Ascending aorta (tissue), 2 donors: ENCODE measurements around the gene SEC16B. TPM values are rescaled to one million over a fixed set of nuclear protein-coding genes. Genes with fewer than 3 reads are reported as not detected.
"Not testable (repeated sequence)": the region's sequence is repeated elsewhere in the genome, so short reads cannot be mapped to it uniquely, and the experiment has no call there.

ENCODE experiments used
- DNase-seq, 2 donors: peaks; one replicate each; pipeline ENCODE4 v3.0.0-alpha.2; 2019; ENCODE audit warnings: low spot score in 2 of 2
- H3K27ac ChIP-seq, 2 donors: fragments of 200-600 bp; sonication (generic); one replicate each; pipeline ENCODE4 v1.5.1; 2016 to 2017; ENCODE audit warnings: mild to moderate bottlenecking in 1 of 2
- H3K27me3 ChIP-seq: fragments of 200-600 bp; sonication (generic); one replicate; pipeline ENCODE4 v1.5.1; 2017
- H3K36me3 ChIP-seq, 2 donors: fragments of 200-600 bp; sonication (generic); one replicate each; pipeline ENCODE4 v1.5.1; 2016
- H3K4me1 ChIP-seq, 2 donors: fragments of 200-600 bp; sonication (generic); one replicate each; pipeline ENCODE4 v1.5.1; 2016 to 2017; ENCODE audit warnings: mild to moderate bottlenecking in 1 of 2
- H3K4me3 ChIP-seq, 2 donors: fragments of 200-600 bp; sonication (generic); one replicate each; pipeline ENCODE4 v1.5.1; 2016 to 2017; ENCODE audit warnings: mild to moderate bottlenecking in 1 of 2
- H3K9me3 ChIP-seq, 2 donors: fragments of 200-600 bp; sonication (generic); one replicate each; pipeline ENCODE4 v1.5.1; 2016
- intact Hi-C: fragments of 100-400 bp; cut with DNase I; formaldehyde crosslinking; loops from one replicate; pipeline ENCODE4 v1.15.1; 2023
- total RNA-seq: library from RNA; depleted of rRNA; stranded (reverse); fragments of >200 nt; gene quantifications from one replicate; pipeline ENCODE4 v1.1.0, GENCODE V29; 2016
- TF ChIP-seq, protein P1 (sequence below), 3 experiments: fragments of 200-600 bp in 2 of 3; fragments of 450-650 bp in 1 of 3; sonication (generic) in 2 of 3; IDR thresholded peaks; one replicate each; pipeline ENCODE4 v1.5.1; 2016 to 2019; ENCODE audit warnings: antibody characterized with exemption in 3 of 3, mild to moderate bottlenecking in 1 of 3, moderate library complexity in 1 of 3

The SEC16B gene
- total RNA-seq, 1 donor from 2014 or later, result 8.6 TPM

DNA sequence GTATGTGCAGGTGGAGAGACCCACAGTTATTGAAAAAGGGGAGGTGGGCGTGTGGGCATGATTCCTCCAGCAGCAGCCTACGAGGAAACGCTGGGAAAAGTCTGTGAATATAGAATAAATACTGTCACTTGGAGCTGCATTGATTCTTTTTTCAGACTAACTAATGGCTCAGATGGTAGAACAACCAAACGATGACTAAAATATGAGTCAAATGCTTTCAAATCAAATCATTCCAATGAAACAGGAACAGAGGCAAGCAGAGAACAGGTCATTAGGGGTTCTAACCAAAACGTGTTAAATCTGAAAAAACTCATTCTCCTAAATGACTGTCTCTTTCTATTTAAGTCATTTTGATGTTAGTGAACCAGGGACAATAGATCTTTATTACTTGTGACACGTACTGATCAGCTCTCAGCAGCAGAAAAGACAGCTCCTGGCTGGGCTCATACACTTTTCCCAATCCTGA is 35.1 kb upstream of the SEC16B start:
- intact Hi-C loops, result no loop called here
- TF ChIP-seq, protein P1, sequence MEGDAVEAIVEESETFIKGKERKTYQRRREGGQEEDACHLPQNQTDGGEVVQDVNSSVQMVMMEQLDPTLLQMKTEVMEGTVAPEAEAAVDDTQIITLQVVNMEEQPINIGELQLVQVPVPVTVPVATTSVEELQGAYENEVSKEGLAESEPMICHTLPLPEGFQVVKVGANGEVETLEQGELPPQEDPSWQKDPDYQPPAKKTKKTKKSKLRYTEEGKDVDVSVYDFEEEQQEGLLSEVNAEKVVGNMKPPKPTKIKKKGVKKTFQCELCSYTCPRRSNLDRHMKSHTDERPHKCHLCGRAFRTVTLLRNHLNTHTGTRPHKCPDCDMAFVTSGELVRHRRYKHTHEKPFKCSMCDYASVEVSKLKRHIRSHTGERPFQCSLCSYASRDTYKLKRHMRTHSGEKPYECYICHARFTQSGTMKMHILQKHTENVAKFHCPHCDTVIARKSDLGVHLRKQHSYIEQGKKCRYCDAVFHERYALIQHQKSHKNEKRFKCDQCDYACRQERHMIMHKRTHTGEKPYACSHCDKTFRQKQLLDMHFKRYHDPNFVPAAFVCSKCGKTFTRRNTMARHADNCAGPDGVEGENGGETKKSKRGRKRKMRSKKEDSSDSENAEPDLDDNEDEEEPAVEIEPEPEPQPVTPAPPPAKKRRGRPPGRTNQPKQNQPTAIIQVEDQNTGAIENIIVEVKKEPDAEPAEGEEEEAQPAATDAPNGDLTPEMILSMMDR (IDR thresholded peaks at IDR 0.05), result no peak
- no peak for DNase-seq
- H3K9me3 ChIP-seq, result no peaks in the 10 kb centered on the region
- no peak overlapping the region for H3K27ac ChIP-seq
- no peaks in the 10 kb centered on the region for H3K27me3 ChIP-seq
- no peaks in the 10 kb centered on the region for H3K4me1 ChIP-seq
- H3K36me3 ChIP-seq, result peaks cover 0 to 11% of the 10 kb centered on the region in 2 donors
- H3K4me3 ChIP-seq, result no peak overlapping the region

DNA sequence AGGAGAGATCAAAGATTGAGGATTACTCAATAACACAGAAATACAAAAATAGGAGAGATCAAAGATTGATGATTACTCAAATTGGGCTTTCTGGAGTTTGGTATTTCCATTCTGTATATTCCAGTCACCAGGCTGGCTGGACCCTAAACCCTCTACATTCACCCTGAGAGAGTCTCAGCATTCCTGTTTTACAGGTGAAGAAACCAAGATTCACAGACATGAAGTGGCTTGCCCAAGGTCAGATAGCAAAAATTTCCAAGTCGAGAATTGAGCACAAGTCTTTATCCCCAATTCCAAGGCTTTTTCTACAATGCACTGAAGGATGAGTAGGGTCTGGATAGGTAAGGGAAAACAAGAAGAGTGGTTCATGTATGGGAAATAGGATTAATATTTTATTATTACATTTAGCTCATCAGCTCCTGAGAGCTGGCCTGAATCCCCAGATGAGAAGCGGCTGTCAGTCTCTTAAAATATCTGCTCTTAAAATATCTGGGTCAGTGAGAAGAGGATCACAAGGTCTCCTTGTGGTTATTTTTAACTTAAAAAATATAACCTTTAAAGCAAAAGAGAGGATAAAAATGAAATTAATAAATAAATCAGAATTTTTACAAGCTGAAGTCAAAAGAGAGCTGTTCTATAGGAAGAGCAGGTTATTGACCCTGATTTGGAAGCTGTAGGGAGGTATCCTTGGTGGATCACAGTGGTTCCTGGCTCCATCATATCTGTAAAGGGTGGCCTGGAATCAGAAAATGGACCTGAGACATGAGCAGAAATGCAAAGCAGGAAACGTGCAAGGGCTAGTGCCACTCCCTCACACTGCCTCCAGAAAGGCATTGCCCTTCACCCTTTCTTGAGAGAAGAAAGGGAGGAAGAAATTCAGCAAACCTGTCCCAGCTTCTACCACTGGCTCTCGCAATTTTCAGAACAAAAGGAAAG is 29.1 kb upstream of the SEC16B start:
- H3K27me3 ChIP-seq, result no peaks in the 10 kb centered on the region
- H3K4me1 ChIP-seq, result no peaks in the 10 kb centered on the region
- TF ChIP-seq, protein P1 (IDR thresholded peaks at IDR 0.05), result no peak
- no peak for DNase-seq
- no peak overlapping the region for H3K4me3 ChIP-seq
- intact Hi-C loops, result no loop called here
- no peak overlapping the region for H3K27ac ChIP-seq
- no peaks in the 10 kb centered on the region for H3K36me3 ChIP-seq
- H3K9me3 ChIP-seq, result no peaks in the 10 kb centered on the region

DNA sequence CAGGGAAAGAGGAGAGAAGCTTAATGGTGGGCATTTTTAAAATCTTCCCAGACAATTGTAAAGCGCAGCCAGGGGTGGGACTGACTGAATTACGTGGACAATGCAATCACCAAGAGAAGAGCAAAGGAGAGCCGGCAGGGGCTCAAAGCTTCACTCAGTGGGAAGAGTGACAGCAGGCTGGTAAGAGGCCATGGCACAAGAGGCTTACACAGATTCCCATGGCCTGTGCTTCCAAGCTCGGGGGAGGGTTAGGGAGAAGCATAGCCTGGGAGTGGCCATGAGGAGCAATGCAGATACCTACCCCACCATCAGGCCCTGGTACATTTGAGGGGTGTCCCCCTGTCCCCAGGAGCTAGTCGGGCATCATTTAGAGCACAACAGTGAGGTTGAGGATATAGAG is 27.1 kb upstream of the SEC16B start:
- no peak overlapping the region for H3K4me3 ChIP-seq
- H3K27me3 ChIP-seq, result no peaks in the 10 kb centered on the region
- TF ChIP-seq, protein P1 (IDR thresholded peaks at IDR 0.05), result no peak
- H3K9me3 ChIP-seq, result no peaks in the 10 kb centered on the region
- no peak for DNase-seq
- H3K4me1 ChIP-seq, result no peaks in the 10 kb centered on the region
- no peaks in the 10 kb centered on the region for H3K36me3 ChIP-seq
- no peak overlapping the region for H3K27ac ChIP-seq
- intact Hi-C loops, result no loop called here

DNA sequence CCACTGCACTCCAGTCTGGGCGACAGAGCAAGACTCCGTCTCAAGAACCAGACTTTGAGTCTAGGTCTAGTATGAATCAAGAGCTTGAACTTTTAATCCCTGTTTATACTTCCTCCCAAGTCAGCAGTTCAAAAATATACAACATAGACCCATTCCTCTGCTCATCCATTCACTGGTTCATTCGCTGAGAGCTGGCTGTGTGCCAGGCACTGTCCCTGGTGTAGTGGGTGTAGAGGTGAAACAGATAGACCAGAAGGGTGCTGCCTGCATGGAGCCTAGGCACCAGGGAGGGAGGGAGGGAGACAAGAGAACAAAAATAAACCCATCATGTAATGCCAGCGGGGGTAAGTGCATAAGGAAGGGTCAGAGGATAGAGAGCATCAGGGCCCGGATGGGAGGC is 25.5 kb upstream of the SEC16B start:
- Histone ChIP-seq H3K27ac (no peak overlapping the region), H3K9me3 (no peaks in the 10 kb centered on the region), H3K4me1 (no peaks in the 10 kb centered on the region), H3K27me3 (no peaks in the 10 kb centered on the region), H3K36me3 (peaks cover 0 to 4% of the 10 kb centered on the region in 2 donors), H3K4me3 (no peak overlapping the region)
- TF ChIP-seq, protein P1 (IDR thresholded peaks at IDR 0.05), result no peak
- intact Hi-C loops, result no loop called here
- no peak for DNase-seq

DNA sequence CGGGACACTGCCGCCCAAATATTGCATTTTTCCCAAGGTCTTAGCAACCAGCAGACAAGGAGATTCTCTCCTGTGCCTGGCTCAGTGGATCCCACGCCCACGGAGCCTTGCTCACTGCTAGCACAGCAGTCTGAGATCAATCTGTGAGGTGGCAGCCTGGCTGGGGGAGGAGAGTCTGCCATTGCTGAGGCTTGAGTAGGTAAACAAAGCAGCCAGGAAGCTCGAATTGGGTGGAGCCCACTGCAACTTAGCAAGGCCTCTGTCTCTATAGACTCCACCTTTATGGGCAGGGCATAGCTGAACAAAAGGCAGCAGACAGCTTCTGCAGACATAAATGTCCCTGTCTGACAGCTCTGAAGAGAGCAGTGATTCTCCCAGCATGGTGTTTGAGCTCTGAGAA is 16.4 kb upstream of the SEC16B start:
- intact Hi-C loops, H3K27ac ChIP-seq: not testable (repeated sequence)
- peaks cover 0 to 14% of the 10 kb centered on the region in 2 donors for H3K4me1 ChIP-seq

DNA sequence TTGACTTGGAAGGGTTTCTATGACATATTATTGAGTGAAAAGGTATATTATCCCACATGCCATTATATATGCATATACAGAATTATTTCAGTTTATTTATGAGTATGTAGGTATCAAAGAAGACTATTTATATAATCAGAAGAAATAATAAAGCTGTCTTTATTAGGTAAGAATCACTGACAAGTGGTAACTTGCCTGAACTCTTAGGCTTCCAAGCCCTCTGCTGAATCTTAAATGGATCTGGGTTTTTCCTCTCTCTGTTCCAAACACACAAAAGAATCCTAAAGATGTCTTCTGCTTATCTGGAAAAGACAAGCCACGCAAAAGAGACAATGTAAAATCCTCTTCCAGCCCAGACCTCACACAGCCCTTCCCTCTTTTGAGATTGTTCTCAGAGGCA is 14.9 kb upstream of the SEC16B start:
- DNase-seq, result no peak
- Histone ChIP-seq H3K9me3 (no peaks in the 10 kb centered on the region), H3K27ac (peak overlapping the region; percentile 40 to 72), H3K36me3 (no peaks in the 10 kb centered on the region), H3K4me3 (no peak overlapping the region), H3K4me1 (peaks cover 0 to 14% of the 10 kb centered on the region in 2 donors), H3K27me3 (no peaks in the 10 kb centered on the region)
- intact Hi-C loops, result loop anchor here (2.0 kb wide), 1 partner anchor 52 kb away; no protein-coding TSS in a partner anchor
- TF ChIP-seq, protein P1 (IDR thresholded peaks at IDR 0.05), result no peak

More for the DNA sequence above, 16.4 kb upstream of the SEC16B start:
- not testable (repeated sequence) for H3K27me3 ChIP-seq, DNase-seq, H3K36me3 ChIP-seq, H3K9me3 ChIP-seq, H3K4me3 ChIP-seq
